Measurements from ENCODE around the gene NFIC.

The NFIC gene

DNA sequence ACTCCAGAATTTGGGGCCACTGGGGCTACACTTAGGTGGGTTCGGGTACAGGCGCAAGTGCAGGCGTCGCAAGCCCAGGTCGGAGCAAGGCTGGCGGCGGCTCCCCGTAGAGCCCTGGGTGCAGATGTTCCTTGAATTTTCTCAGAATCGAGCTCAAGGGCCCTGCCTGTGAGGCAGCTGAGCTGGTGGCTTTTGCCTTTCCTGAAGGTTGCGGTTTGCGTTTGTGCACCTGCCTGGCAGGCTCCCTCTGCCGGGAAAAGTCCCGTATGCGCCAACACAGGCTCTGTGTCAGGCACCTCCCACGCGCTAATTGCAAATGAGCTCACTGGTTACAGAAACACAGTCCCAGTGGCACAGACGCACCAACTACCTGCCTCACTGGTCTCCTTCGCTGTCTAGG is 128.2 kb downstream of the NFIC start:
- DNase-seq (ENCODE audit: low spot score in 2 of 2) (no peak), ATAC-seq (ENCODE audit: low read depth) (no peak)
- no peaks in the 10 kb centered on the region for H3K27me3 Mint-ChIP-seq
- no peak overlapping the region for H3K27ac Mint-ChIP-seq
- peaks cover 9% of the 10 kb centered on the region for H3K4me1 Mint-ChIP-seq
- H3K4me3 Mint-ChIP-seq = no peak overlapping the region
- peaks cover 22% of the 10 kb centered on the region for H3K36me3 Mint-ChIP-seq
- no peaks in the 10 kb centered on the region for H3K9me3 Mint-ChIP-seq

- DNase-seq (ENCODE audit: low spot score in 2 of 2) (no peak), ATAC-seq (ENCODE audit: low read depth) (no peak)
- H3K4me3 Mint-ChIP-seq = no peak overlapping the region
- H3K36me3 Mint-ChIP-seq = peaks cover 19% of the 10 kb centered on the region
- no peaks in the 10 kb centered on the region for H3K27me3 Mint-ChIP-seq
- H3K27ac Mint-ChIP-seq = no peak overlapping the region
- peaks cover 11% of the 10 kb centered on the region for H3K4me1 Mint-ChIP-seq
- no peaks in the 10 kb centered on the region for H3K9me3 Mint-ChIP-seq
Measured at GRCh38 chr19:3496392-3497273, 130.2 kb downstream of the NFIC start.

GRCh38 chr19:3497757-3498520 is 131.6 kb downstream of the NFIC start:
- peaks cover 13% of the 10 kb centered on the region for H3K36me3 Mint-ChIP-seq
- no peak for DNase-seq (ENCODE audit: low spot score in 2 of 2)
- no peak overlapping the region for H3K27ac Mint-ChIP-seq
- H3K9me3 Mint-ChIP-seq = no peaks in the 10 kb centered on the region
- ATAC-seq (ENCODE audit: low read depth) = no peak
- H3K4me3 Mint-ChIP-seq = no peak overlapping the region
- no peaks in the 10 kb centered on the region for H3K27me3 Mint-ChIP-seq
- H3K4me1 Mint-ChIP-seq = peaks cover 11% of the 10 kb centered on the region

GRCh38 chr19:3499738-3500428 is 133.5 kb downstream of the NFIC start:
- no peak for DNase-seq (ENCODE audit: low spot score in 2 of 2)
- H3K4me3 Mint-ChIP-seq = peak overlapping the region; percentile 92
- H3K9me3 Mint-ChIP-seq = no peaks in the 10 kb centered on the region
- peaks cover 16% of the 10 kb centered on the region for H3K4me1 Mint-ChIP-seq
- ATAC-seq (ENCODE audit: low read depth) = no peak
- H3K27ac Mint-ChIP-seq = peak overlapping the region; percentile 97
- H3K36me3 Mint-ChIP-seq = peaks cover 9% of the 10 kb centered on the region
- H3K27me3 Mint-ChIP-seq = no peaks in the 10 kb centered on the region

DNA sequence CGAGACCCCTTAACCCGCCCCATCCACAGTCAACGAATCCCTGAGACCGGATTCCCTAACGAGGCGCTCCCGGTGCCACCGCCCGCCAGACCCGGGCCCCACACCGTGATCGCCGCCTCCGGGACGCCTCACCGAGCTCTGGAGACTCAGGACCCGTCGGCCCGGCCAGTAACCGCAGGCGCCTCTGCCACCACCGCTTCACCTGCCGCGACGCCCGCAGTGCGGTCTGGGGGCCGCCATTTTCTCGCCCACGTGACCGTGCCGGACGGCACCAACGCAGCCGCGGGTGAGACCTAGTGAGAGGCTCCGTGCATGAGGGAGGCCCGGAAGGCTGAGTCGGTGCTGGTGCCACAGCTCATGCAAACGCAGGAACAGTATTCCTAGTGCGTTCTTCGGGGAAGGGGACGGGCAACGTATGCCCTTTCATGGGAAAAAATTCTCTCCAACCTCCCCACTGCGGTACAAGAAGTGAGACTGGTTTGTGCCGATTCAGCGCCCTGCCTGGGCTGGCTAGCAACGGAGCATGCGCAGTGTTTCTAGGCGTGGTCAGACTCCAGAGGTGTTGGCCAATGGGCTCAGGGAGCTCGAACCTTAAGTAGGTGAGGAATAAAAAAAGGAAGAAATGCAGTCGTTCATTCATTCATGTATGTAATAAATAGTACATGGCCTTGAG is 134.2 kb downstream of the NFIC start, which contains the start of gene DOHH:
DOHH (minus strand) TSS at position 246 of the 673 bp plus-strand sequence. CDS start 3,860 bp downstream, outside the sequence.
- ATAC-seq (ENCODE audit: low read depth) = peak; percentile 89
- Mint-ChIP-seq H3K9me3 (no peaks in the 10 kb centered on the region), H3K4me3 (peak within 1 kb of the TSS; percentile 92), H3K27me3 (no peaks in the 10 kb centered on the region), H3K36me3 (peaks cover 6% of the 10 kb centered on the region), H3K27ac (peak within 1 kb of the TSS; percentile 97), H3K4me1 (peaks cover 16% of the 10 kb centered on the region)
- peak; percentile 90 to 94 for DNase-seq (ENCODE audit: low spot score in 2 of 2)

DNA sequence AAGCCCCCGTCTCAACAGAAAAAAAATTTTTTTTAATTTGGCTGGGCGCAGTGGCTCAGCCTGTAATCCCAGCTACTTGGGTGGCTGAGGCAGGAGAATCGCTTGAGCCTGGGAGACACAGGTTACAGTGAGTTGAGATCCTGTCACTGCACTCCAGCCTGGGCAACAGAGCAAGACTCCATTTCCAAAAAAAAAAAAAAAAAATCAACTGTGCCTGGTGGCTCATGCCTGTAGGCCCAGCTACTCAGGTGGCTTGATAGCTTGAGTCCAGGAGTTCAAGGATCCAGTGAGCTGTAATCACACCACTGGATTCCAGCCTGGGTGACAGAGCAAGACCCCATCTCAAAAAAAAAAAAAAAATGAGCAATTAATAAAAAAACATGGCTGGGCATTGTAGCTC is 135.4 kb downstream of the NFIC start:
- H3K4me1 Mint-ChIP-seq = peaks cover 17% of the 10 kb centered on the region
- no peak overlapping the region for H3K4me3 Mint-ChIP-seq
- H3K9me3 Mint-ChIP-seq = no peaks in the 10 kb centered on the region
- DNase-seq (ENCODE audit: low spot score in 2 of 2) (no peak), ATAC-seq (ENCODE audit: low read depth) (no peak)
- H3K27ac Mint-ChIP-seq = no peak overlapping the region
- H3K27me3 Mint-ChIP-seq = no peaks in the 10 kb centered on the region
- peaks cover 4% of the 10 kb centered on the region for H3K36me3 Mint-ChIP-seq

DNA sequence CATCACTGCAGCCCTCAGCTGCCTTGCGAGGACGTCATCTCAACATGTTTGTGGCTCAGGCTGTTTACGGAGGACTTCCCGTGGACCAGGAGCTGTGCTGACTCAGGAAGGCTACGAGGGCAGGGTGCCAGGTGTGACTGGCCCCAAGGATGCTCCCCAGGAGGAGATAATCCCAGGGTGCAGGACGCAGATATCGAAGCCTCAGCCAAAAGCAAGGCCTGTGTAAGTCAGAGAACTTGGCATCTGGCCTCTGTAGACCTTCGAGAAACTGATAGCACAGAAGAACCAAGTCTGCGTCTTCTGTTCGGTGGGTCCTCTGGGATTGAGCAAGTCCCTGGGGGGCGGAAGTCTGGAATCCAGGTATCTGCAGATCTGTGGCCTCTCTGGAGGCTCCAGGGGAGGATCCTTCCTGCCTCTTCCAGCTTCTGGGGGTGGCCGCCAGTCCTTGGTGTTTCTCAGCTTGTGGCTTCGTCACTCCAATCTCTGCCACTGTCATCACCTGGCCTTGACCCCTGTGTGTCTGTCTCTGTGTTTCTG is 136.7 kb downstream of the NFIC start:
- no peaks in the 10 kb centered on the region for H3K27me3 Mint-ChIP-seq
- ATAC-seq (ENCODE audit: low read depth) (no peak), DNase-seq (ENCODE audit: low spot score in 2 of 2) (no peak)
- no peaks in the 10 kb centered on the region for H3K36me3 Mint-ChIP-seq
- H3K4me1 Mint-ChIP-seq = peaks cover 22% of the 10 kb centered on the region
- H3K27ac Mint-ChIP-seq = no peak overlapping the region
- no peak overlapping the region for H3K4me3 Mint-ChIP-seq
- H3K9me3 Mint-ChIP-seq = no peaks in the 10 kb centered on the region

DNA sequence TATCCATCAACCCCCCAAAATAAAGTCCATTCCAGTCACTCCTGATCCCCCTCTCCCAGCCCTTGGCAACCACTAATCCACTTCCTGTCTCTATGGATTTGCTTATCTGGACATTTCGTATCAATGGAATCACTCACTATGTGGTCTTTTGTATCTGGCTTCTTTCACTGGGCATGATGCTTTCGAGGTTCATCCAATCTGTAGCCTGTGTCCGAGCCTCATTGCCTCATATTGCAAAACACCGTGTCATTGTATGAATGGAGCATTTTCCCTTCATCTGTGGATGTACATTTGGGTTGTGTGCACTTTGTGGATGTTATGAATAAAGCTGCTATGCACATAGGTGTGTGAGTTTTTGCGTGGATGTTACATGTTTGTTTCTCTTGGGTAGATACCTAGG is 138.4 kb downstream of the NFIC start:
- Mint-ChIP-seq H3K36me3 (peaks cover 2% of the 10 kb centered on the region), H3K4me3 (peak overlapping the region; percentile 38), H3K27me3 (no peaks in the 10 kb centered on the region), H3K27ac (peak overlapping the region; percentile 96), H3K9me3 (no peaks in the 10 kb centered on the region), H3K4me1 (peaks cover 26% of the 10 kb centered on the region)
- DNase-seq (ENCODE audit: low spot score in 2 of 2) = no peak
- ATAC-seq (ENCODE audit: low read depth) = no peak

GRCh38 chr19:3505598-3506383 is 139.4 kb downstream of the NFIC start, which contains the start of gene FZR1:
Gene FZR1 (plus strand): TSS chr19:3506311. CDS start chr19:3522990, 16,679 bp downstream.
- H3K4me1 Mint-ChIP-seq = peaks cover 29% of the 10 kb centered on the region
- peak within 1 kb of the TSS; percentile 92 for H3K4me3 Mint-ChIP-seq
- DNase-seq (ENCODE audit: low spot score in 2 of 2) (peak; percentile 96 to 99), ATAC-seq (ENCODE audit: low read depth) (peak; percentile 90)
- no peaks in the 10 kb centered on the region for H3K27me3 Mint-ChIP-seq
- peak within 1 kb of the TSS; percentile 96 for H3K27ac Mint-ChIP-seq
- peaks cover 5% of the 10 kb centered on the region for H3K36me3 Mint-ChIP-seq
- H3K9me3 Mint-ChIP-seq = no peaks in the 10 kb centered on the region

GRCh38 chr19:3506384-3507340 is 140.3 kb downstream of the NFIC start:
- DNase-seq (ENCODE audit: low spot score in 2 of 2) (peak in 1 of 2 donors; percentile 34), ATAC-seq (ENCODE audit: low read depth) (no peak)
- no peaks in the 10 kb centered on the region for H3K9me3 Mint-ChIP-seq
- peak overlapping the region; percentile 92 for H3K4me3 Mint-ChIP-seq
- H3K27ac Mint-ChIP-seq = peak overlapping the region; percentile 96
- peaks cover 5% of the 10 kb centered on the region for H3K36me3 Mint-ChIP-seq
- peaks cover 26% of the 10 kb centered on the region for H3K4me1 Mint-ChIP-seq
- no peaks in the 10 kb centered on the region for H3K27me3 Mint-ChIP-seq

DNA sequence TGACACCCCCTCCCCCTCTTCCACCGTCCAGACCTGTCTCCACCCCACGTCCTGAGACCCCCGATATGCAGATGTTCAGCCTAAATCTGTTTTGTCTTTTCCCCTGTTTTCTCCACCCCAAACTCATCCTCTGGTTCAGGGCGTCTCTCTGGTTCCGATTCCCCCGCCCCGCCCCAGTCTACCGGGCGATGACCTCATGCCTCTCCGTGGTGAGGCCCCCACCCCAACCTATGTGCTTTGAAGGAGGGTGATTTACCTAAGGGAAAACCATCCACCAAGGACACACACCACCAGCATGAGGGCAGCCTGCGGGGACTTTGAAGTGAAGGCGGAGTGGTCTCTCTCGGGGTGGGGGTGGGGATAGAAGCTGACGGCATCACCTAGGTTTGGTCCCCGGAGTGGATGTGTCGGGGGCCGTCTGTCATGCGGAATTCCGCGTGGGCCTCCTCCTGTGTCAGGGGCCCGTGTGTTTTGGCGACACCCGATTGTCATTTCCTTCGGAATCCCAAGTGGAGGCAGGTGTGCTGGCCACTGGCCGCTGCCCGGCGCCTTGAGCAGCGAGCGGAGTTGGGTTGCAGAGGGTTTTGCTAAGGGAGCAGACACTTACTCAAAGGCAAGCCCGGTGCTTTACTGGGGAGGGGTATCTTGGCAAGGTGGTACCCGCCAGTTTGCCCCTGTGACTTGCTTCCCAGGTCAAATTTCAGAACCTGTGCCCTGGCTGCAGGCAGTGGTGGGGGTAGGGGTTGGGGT is 141.2 kb downstream of the NFIC start:
- H3K36me3 Mint-ChIP-seq = peaks cover 7% of the 10 kb centered on the region

More for the DNA sequence above, 141.2 kb downstream of the NFIC start:
- DNase-seq (ENCODE audit: low spot score in 2 of 2) = no peak
- H3K9me3 Mint-ChIP-seq = no peaks in the 10 kb centered on the region
- peaks cover 28% of the 10 kb centered on the region for H3K4me1 Mint-ChIP-seq
- ATAC-seq (ENCODE audit: low read depth) = no peak
- peak overlapping the region; percentile 92 for H3K4me3 Mint-ChIP-seq
- H3K27me3 Mint-ChIP-seq = no peaks in the 10 kb centered on the region
- H3K27ac Mint-ChIP-seq = peak overlapping the region; percentile 83
